ENCODE results near the gene AJAP1.

Gene AJAP1

DNA sequence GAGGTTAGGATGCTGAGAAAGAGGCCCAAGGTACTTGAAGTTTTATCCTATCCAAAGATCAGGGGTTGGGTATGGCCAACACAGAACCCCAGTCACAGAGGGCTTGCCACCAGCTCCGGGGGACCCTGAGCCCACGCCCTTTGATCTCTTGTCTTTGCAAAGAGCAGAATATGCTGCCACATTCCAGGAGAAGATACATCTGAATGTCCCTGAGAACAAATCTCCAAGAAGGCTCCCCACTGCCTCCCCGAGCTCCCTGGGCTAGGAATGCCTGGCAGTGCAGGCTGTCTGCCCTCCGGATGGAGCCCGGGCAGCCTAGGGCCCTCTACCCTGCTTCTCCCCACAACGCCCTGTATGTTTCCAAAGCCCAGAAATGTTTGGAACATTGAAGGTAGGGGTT, 49.2 kb downstream of the AJAP1 start:
- no peak for DNase-seq

DNA sequence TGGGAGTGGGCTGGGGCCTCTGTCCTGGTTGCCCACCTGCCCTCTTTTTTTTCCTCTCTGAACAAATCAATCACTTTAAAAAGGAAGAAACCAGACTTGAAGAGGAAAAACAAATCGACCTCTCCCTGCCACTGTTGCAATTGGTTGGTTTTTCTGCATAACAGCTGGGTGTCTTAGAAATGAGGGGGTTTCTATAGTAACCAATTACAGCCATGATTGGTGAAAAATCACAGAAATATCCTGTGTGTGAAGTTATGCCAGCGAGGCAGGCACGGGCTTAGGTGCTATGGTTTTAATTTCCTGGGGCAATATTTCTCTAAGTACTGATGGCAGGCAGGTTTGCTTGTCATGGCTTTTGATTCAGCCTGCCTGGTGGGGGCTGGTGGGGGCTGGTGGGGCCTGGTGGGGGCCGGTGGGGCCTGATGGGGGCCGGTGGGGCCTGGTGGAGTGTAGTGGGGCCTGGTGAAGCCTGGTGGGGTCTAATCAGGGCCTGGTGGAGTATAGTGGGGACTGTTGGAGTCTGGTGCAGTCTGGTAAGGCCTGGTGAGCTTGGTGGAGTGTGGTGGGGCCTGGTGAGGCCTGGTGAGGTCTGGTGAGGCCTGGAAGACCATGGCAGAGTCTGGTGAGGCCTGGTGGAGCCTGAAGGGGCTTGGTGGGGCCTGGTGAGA, 54.6 kb downstream of the AJAP1 start:
- DNase-seq: no peak

DNA sequence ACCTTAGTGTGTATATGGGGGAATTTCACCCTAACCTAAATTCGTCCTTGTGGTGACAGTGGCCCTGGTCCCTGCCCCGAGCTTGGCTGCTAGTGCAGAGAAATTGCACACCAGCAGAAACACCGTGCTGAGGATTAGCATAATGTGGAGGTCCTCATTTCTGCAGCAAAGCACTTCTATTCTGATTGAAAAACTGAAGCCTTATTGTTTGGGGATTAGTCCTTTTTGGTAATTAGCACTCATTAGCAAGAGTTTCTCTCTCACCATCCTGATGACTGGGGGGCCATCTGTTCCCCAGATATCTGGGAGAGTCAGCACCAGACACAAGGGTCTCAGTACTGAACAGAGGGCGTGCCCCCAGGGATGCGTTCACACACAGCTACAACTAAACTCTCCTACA, 55.2 kb downstream of the AJAP1 start:
- no peak for DNase-seq

DNA sequence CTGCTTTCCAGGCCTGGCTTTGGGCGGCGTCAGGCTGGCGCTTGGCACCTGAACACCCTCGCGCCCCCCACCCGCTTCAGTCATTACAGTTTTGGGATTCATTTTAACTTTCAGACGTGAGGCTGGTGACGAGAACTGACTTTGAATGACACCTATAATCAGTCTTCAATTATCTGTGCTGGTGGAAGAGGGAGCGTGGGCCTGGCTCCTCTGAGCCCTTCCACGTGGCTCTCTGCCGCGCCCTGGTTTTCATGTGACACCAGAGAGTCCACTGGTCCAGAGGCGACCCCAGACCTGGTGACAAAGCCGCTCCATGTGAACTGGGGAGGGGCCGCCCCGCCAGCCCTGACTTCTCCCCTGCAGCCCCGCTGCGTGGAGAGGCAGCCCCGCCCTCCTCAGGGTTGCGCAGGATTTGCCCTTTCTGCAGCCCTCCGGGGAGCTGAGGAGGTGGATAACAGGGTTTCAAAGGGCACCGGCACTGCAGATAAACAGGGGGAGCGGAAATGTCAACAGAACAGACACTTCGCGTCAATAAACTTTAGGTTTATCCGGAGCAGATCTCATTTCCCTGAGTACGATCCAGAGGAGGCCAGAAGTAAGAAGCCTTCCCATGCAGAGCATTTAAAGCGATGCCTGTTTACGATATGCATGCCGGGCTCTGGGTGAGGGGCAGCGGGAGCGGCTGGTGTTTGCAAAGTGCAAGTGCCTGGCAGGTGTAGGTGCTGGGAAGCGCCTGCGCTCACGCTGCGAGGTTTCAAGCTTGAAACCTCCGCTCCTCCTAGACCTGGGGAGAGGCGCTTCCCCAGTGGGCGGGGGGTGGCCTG, 56.4 kb downstream of the AJAP1 start:
- no peak for DNase-seq

DNA sequence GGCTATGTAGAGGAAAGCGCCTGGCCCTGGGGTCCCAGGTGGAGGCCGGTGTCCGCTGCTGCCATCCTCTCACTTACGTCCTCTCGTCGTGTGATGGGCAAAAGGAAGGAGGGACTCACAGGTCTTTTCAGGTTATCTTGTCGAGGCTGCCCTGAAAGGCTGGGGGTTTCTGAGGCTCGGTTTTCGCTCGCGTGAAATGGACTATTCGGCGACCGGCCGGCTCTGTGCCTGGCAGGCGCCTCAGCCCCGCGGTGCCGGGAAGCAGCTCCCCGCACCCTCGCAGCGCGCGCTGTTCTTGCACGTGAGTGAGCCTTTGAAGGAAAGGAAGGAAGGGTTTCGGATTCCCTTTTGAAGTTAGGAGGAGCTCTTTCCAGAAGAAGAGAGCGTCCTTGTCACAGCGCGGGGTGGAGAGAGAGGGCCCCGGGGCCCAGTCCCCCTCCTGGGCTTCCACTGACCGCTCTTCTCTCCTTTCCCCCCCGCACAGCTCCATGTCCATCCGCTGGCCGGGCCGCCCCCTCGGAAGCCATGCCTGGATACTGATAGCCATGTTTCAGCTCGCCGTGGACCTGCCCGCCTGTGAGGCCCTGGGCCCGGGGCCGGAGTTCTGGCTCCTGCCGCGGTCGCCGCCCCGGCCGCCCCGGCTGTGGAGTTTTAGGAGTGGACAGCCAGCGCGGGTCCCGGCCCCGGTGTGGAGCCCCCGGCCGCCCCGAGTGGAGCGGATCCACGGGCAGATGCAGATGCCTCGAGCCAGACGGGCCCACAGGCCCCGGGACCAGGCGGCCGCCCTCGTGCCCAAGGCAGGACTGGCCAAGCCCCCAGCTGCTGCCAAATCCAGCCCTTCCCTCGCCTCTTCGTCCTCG, 57.2 kb downstream of the AJAP1 start:
- DNase-seq: no peak

DNA sequence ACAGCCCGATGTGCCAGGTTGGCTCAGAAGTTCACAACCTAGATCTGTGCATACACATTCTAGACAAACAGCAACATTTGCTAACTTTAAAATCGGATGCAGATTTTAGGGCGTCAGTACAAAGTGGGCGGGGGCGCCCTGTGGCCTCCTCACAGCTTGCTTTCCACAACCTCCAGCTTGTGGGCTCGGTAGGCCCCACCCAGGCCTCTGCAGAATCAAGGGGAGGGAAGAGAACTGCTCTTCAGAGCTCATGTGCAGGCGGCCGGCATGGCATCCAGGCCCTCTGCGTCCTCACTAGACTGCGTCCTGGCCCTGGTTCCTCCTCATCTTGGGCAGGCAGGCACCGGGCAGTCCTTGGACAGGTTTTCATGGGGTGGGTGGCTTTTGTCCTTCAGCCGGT, 59.3 kb downstream of the AJAP1 start:
- no peak for DNase-seq

DNA sequence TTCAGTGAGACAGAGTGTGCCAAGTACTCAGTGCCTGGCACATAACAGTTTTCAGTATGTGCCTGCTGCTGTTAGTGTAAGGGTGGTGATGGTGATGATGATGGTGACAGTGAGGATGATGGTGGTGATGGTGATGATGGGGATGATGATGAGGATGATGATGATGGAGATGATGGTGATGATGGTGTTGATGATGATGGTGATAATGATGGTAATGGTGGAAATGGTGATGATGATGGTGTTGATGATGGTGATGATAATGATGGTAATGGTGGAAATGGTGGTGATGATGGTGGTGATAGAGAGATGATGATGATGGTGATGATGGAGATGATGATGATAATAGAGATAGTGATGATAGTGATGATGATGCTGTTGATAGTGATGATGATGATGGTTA, 62.0 kb downstream of the AJAP1 start:
- no peak for DNase-seq

DNA sequence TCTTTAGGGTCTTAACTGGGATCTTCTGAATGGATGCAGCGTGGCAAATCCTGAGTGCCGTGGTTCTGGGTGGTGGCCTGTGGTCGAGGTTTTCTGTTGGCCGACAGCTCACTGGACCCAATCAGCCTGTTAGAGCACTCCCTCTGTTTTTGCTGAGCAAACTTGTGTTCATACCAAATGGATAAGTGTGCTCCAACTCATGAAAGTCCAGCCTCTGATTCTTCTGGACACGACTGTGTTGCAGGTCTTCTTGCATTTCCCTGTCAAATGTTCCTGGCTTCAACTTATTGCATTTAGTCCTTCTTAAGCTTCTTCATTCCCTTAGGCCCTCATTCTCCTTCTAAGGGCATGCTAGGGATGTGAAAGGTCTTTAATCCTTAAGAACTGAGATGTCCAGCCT, 63.7 kb downstream of the AJAP1 start:
- DNase-seq: no peak

DNA sequence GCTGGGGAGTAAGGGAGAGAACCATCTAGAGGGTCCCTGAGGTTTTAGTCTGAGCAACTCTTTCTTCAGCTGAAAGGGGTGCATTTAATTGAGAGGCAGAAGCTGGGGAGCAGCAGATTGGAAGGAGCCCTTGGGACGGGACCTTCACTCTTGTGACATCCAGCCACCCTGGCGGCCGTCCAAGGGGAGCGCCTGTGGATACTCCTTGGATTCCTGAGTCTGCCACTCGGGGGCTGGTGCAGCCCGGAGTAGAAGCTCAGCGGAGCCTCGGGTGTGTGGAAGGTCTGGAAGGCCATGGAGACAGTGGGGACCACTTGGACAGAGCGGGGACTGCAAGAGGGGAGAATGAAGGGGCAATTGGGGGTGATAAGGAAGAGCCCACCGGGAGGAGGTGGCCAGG, 68.7 kb downstream of the AJAP1 start:
- no peak for DNase-seq

DNA sequence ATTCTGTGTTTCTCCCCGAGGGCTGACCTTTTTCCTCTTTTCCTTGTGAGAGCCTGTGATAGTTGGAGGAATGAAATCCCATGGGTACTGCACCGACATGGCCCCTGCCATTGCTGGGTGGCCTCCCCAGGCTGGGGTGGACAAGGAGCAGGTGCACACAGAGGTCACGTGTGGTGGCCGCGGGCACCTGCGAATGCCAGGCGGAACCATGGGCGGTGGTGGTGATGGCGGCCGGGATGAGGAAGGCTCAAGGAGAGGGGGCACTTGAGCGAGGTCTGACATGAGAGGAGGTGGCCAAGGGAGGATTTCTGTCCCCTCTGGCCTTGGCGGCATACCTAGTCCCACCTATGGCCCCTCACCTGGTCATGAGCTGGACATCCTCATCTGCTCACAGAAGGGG, 69.6 kb downstream of the AJAP1 start:
- no peak for DNase-seq

DNA sequence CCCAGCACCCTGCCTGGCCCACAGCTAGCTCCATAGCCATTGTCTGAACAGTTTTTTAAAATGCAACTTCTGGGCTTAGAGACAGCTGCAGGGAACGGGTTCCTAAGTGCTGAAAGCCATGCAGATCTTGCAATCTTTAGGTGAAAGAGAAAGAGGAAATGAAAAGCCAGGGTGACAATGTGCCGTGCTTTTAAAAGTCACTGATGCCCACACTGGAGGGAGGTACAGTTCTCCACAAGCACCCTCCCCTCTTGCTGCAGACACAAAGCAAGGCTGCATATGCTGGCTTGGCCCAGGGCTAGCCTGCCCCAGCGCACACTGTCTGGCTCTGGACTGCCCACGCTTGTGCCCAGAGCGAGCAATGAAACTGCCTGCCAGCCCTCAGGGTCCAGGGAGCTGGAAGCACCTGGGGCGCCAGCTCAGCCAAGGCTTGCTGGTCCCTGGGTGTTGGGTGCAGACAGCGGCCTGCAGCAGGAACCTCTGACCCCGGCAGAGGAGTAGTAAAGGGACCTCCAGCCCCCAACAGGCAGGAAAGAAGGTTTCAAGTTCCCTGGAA, 70.4 kb downstream of the AJAP1 start:
- no peak for DNase-seq

DNA sequence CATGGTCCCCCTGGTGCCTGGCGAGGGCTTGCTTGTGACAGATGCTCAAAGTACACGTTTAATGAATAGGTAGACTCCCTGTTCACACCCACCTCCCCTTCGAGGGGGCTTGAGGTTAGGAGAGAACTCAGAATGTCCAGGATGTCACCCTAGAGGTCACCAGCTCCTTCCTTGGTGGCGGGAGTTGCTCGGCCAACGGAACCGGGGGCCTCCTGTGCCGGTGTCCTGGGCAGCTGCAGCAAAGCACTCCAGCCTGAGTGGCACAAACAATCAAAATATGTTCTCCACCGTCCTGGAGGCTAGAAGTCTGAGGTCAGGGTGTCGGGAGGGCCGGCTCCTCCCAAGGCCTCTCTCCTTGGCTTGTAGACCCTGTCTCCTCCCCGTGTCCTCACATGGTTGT, 71.0 kb downstream of the AJAP1 start:
- DNase-seq: no peak

DNA sequence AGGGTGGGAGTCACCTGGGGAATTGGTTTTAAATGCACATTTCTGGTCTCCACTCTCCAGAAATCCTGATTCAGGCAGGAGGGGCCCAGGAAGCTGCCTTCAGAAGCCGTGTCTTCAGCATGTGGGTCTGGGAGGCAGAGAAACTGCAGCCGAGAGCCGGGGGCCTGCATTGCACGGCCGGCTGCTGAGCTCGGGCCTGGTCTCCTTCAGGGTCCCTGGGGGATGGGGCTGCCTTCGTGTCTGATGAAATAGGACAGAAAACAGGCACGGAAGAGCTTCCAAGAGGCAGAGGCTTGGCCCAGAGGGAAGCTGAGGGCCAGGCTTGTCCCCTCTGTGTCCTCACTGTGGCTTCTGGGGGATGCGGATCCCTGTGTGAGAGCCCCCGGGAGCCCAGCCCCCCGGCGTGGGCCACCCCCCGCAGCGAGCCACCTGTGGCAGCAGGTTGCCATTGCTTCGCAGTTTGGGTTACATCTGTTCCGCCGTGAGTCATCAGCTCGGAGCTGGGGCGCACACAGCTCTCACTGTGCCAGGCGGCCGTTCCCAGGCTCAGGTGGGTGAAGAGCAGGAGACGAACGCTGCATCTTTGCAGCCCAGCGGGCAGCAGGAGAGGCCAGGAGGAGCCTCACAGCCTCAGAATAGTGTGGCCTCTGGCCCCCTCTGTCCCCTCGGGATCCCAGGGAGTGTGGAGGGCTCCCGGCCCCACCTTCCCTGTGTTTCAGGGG, 72.4 kb downstream of the AJAP1 start:
- no peak for DNase-seq

DNA sequence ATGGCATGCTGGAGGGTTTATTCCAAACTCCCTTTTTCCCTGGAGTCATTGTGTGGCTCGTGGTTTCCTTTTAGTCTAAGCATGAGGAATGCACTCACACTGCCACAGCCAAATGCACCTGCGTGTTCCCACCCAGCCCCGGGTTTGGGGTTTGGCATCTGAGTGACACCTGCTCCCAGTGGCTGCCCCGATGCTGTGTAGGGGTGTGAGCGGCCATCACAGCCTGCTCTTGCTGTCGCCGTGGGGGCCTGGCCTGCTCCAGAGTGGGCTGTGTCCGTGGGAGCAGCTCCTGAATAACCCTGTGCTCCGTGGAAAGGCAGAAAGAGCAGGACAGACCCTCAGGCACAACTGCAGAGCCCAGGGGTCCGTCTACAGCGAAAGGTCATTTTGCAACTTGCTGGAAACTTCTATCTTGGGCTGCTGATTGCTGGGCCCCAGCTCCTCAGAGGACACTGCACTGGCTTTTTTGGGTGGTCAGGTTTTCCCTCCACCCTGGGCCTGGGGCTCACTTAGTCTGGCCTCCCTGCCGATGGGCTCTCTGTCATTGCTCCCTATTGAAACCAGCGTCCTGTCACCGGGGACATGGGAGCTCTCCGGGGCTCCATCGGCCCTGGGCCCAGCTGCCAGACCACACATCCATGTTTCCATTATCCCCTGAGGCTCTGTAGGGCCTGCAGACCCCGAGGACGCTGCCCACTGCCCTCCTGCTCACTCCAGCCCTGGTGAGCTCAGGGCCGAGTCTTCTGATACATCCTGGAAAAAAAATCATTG, 74.1 kb downstream of the AJAP1 start:
- no peak for DNase-seq

DNA sequence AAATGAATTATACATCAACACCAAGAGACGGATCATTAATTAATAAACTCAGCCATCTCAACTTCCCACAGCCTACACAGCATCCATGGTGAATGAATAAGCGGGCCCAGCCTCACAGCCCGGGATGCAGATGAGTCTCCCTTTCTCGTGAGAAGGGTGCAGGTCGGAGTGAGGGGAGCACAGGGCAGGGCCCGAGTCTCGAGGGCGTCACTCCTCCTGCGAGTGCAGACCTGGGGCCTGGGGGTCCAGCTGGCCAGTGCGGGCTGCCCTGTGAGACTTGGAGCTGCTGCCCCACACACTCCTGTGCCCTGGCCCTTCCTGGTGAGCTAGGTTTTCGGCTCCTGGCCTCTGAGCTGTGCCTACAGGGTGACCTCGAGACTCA, 74.7 kb downstream of the AJAP1 start:
- DNase-seq: no peak

DNA sequence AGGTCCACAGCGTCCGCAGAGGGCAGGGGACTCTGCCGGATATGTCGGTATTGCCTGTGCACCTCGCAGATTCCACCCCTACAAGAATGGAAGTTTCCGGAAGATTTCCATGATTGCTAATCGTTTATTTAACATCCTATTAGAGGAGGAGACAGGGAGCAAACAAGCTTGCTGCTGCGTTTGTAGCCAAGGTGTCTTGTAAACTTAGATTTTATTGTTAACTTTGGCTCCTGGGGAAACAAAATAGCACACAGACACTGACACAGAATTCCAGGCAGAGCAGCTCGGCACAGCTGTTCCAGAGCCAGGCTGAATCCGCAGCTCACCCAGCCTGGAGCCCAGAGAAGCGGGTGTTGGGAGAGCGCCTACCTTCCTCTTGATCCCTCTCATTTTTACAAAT, 75.7 kb downstream of the AJAP1 start:
- no peak for DNase-seq

DNA sequence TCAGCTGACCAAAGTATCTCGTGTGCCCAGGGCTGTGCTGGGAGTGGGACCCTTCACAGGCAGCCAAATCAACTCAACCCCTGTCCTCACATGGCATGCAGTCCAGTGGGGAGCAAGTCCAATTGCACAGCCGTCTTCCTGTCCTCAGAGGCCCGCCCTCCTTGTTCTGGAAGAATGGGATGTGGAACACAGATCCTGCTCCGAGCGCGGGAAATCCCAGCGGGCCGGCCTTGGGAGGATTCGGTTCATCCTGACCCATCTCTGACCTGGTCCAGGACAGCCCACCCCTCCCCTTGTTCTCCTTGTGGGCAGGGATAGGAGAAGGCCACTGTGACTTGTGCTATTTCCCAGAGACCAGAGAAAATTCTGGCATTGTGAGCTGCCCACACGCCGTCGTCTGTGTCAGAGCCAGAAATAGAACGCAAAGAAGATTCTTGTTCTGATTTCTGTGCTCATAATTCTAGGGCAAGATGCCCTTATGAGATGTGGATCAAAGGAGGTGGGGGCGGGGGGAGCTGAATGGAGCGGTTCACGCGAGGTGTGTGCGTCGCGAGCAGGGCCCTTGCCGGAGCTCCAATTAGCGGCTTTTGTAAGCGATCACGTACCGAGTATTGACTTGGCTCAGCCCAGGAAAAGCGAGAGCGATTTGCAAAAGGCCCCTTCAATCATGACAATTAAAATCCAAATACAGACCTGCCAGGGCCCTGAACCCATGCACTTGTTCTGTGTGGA, 79.2 kb downstream of the AJAP1 start:
- no peak for DNase-seq

DNA sequence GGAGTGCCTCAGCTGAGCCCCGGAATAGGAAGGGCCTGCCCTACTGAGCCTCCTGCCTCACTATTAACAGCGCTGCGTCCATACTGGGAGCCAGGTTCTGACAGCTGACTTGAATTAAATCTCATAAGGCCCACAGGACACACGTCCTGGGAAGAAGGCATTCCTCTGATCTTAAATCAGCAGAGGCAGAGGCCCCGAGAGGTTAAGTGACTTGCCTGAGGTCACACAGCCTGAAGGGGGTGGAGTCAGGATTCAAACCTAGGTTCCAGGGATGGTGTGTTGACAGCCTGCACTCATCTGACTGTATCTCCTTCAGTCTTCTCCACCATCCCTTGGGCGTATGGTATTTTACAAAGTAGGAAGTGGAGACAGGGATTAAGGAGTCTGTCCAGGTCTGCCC, 79.8 kb downstream of the AJAP1 start:
- no peak for DNase-seq

DNA sequence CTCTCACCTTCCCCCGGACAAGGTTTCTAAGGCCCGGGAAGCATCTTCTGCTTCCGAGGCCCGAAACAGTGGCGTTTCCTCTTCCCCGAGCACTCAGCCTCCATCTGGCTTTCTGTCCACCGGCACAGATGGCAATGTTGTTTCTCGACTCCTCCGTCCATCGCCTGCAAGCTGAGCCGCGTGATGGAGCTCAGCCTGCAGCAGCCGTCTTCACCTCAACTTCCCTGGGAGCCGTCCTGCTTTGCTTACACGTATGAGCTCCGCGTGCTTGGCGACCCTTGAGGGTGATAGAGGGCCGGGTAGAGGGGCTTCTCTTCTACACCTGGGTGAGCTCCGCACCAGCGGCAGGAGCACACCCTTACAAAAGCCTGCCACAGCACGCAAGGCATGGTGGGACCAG, 80.4 kb downstream of the AJAP1 start:
- DNase-seq: no peak

DNA sequence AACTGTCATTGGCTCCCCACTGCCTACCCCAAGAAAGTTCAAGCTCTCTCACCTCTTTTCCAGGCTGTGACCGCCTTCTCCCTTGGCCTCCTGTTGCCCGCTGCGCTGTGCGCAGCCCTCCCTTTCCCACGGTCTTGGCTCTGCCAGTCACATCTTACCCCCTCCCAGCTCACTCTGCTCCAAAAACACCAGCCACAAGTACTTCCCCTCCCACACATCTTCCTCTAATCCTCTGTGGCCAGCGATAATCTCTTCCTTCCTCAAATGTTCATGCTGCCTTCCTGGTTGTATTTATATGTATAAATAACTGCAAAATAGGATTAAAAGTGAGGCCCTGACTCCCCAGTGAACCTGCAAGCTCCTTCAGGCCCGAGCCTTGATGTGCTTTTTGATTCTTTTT, 81.8 kb downstream of the AJAP1 start:
- no peak for DNase-seq

DNA sequence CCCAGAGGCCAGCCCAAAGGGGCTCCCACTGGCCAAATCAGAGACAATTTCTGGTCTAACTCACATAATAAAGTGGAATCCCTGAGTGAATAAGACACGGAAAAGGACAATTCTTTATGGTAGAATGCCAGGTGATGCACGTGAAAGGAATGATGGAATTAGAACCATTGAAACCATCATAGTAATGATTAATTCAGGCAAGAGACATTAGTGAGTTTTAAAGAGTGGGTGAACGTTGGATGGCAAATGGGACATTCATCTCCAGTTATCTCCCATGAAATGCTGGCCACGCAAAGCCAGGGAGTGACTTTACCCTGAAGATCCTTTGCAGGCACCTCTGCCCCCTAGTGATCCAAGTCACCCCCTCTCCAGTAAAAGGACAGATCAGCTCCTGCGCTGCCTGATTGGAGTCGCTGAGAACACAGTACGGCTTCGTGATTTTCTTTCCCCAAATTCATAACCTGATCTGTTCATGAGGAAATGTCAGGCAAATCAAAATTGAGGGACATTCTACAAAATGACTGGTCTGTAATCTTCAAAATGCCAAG, 87.5 kb downstream of the AJAP1 start:
- DNase-seq: no peak
